NCI-H1417 treated with DMSO at 0.1 percent for 48 hours (cell line): ENCODE results near the gene MGAT4C.
A peak's percentile ranks its signal among the peaks of the same experiment; 100 is the strongest.

Experiments
- DNase-seq: peaks from one replicate; lab custom pipeline; 2025; lab: John Stamatoyannopoulos, UW

The MGAT4C gene

GRCh38 chr12:85975716-85976115, 280.5 kb downstream of the MGAT4C start:
- DNase-seq = no peak

- no peak for DNase-seq
Observed at GRCh38 chr12:85971800-85972199, 284.4 kb downstream of the MGAT4C start.

GRCh38 chr12:85968606-85969005, 287.6 kb downstream of the MGAT4C start:
- DNase-seq = no peak

- DNase-seq = no peak
Observed at GRCh38 chr12:85963326-85963725, 292.9 kb downstream of the MGAT4C start.

GRCh38 chr12:85956081-85956480, 300.1 kb downstream of the MGAT4C start:
- DNase-seq = no peak

- no peak for DNase-seq
Observed at GRCh38 chr12:85955127-85955526, 301.1 kb downstream of the MGAT4C start.

GRCh38 chr12:85951823-85952222, 304.4 kb downstream of the MGAT4C start:
- DNase-seq = no peak

GRCh38 chr12:85949253-85949652, 306.9 kb downstream of the MGAT4C start:
- DNase-seq = no peak

GRCh38 chr12:85948340-85948739, 307.9 kb downstream of the MGAT4C start:
- DNase-seq = no peak

GRCh38 chr12:85947286-85947685, 308.9 kb downstream of the MGAT4C start:
- DNase-seq = no peak

GRCh38 chr12:85946375-85946774, 309.8 kb downstream of the MGAT4C start:
- DNase-seq = no peak

- DNase-seq = no peak
Observed at GRCh38 chr12:85927166-85927565, 329.0 kb downstream of the MGAT4C start.

GRCh38 chr12:85923767-85924331, 332.3 kb downstream of the MGAT4C start:
- DNase-seq = peak; percentile 9

- DNase-seq = peak; percentile 53
Observed at GRCh38 chr12:85920324-85920947, 335.8 kb downstream of the MGAT4C start.
